Measurements from ENCODE around the gene CEP128. TPM values are rescaled to one million over a fixed set of nuclear protein-coding genes. Genes with fewer than 3 reads are reported as not detected.

CEP128 gene
- total RNA-seq, 8 experiments from 2014 or later = 1.7 to 12.7 (median 5.2) TPM

DNA sequence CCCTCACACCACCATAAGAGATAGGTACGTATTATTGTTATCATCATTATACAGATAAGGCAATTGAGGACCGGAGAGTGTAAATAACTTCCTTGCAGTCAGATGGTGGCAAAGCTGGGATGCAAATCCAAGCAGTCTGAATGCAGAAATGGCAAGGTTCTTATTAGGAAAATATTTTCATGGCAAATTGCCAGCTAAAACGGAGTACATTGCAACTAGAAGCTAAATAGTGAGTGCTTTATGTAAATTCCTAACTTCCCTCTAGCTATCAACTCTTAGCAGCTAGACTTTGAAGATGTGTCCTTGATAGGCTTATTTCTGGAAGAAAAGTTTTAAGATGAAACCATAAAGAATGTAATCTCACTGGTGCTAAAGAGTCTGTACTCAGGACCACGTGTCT is 406.4 kb downstream of the CEP128 start:
- 46 to 100% (median 90%) methylated on average over 1 to 4 of the region's 4 CpGs; no CpG with 5 or more reads in 1 of the 10 experiments for WGBS, 10 experiments
- ATAC-seq (replicated peaks in 6 of 8) = no peak
- in situ Hi-C loops (cut with MboI; ENCODE audit: low pct_unique_long_range_greater_than_20kb in 2 of 9, low sequenced_read_pairs in 9 of 9, unreplicated experiment in 9 of 9) = no loop called here
- Histone ChIP-seq H3K27ac (no peak overlapping the region), H3K4me1 (replicated peaks in 1 of 2) (no peaks in the 10 kb centered on the region), H3K4me3 (no peak overlapping the region)

DNA sequence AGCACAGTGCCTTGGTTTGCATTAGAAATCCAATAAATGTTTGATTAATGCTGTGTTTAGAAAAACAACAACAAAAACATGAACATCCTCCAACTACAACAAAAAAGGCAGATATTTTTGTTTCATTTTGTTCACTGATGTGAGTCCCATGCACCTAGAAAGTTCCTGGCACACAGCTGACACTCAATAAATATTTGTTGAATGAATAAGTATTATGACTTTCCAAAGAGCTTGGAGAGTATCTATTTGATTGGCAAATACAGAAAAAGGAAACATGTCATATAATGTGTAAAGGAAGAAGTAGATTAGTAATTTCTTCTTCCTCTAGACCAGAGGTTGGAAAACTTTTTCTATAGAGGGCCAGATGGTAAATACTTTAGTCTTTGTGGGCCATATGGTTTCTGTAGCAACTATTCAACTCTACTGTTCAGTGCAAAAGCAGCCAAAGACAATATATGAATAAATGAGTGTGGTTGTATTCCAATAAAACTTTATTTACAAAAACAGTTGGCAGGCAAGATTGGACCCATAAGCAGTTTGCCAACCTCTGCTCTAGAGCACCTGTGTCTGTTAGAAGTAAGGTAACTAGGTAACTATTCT is 417.9 kb downstream of the CEP128 start:
- no peak for ATAC-seq (replicated peaks in 6 of 8)
- in situ Hi-C loops (cut with MboI; ENCODE audit: low pct_unique_long_range_greater_than_20kb in 2 of 9, low sequenced_read_pairs in 9 of 9, unreplicated experiment in 9 of 9) = no loop called here
- H3K4me1 ChIP-seq (replicated peaks in 1 of 2) = no peaks in the 10 kb centered on the region
- no peak overlapping the region for H3K4me3 ChIP-seq
- H3K27ac ChIP-seq = no peak overlapping the region

DNA sequence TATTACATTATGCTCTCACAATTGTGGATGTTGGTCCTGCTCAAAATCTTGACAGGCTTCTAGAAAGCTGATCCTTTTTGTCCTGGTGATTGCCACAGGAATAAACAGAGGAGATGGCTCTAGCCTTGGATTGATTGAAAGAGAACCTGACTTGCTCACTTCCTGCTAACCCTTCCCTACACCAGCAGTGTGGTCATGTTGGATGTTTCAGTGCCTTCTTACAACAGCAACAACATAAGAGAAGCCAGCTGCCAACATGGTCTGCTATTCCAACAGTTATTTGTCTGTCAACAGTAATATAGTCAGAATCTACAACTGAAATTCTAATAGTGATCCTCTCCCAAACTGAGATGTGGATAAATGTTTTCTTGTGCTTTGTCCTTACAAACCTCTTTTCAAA is 418.6 kb downstream of the CEP128 start:
- H3K27ac ChIP-seq = no peak overlapping the region
- no peaks in the 10 kb centered on the region for H3K4me1 ChIP-seq (replicated peaks in 1 of 2)
- no peak overlapping the region for H3K4me3 ChIP-seq
- in situ Hi-C loops (cut with MboI; ENCODE audit: low pct_unique_long_range_greater_than_20kb in 2 of 9, low sequenced_read_pairs in 9 of 9, unreplicated experiment in 9 of 9) = no loop called here
- no peak for ATAC-seq (replicated peaks in 6 of 8)

DNA sequence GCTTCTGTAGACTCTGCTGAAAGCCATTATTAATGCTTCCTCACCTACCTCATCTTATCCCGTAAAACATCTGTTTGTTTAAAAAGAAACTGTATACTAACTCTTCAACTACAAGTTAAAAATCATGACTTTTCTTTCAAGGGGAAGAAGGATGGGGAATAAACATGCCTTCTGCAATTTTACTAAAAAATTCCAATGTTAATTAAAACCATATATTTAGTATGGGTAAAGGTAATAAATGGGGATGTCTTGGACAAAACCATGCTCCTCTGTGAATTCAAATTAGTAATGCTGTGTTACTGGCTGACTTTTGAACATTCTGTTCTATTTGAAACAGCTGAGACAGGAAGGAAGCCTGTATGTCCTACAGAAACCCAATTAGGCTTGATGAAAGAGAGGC is 419.1 kb downstream of the CEP128 start:
- ATAC-seq (replicated peaks in 6 of 8) = no peak
- H3K4me3 ChIP-seq = no peak overlapping the region
- in situ Hi-C loops (cut with MboI; ENCODE audit: low pct_unique_long_range_greater_than_20kb in 2 of 9, low sequenced_read_pairs in 9 of 9, unreplicated experiment in 9 of 9) = no loop called here
- WGBS, 10 experiments = 50 to 100% (median 100%) methylated on average over 1 of the region's 1 CpG; no CpG with 5 or more reads in 6 of the 10 experiments
- no peak overlapping the region for H3K27ac ChIP-seq
- H3K4me1 ChIP-seq (replicated peaks in 1 of 2) = no peaks in the 10 kb centered on the region

DNA sequence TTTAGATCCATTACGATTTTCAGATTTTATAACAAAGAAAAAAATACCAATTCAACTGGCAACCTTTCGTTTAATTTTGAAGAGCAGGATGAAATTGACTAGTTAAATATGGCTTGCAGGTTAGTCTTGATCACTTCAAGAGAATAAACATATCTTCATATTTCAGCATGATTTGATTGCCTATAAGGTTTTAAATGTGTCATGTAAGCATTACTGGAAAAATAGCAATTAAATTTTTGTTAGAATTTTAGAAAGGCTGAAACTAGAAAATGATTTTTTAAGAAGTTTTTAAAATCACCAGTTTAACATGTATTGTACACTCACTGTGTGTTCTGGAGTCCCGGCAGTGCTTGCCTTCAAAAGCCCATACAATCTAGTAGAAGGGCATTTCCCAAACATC is 420.1 kb downstream of the CEP128 start:
- Histone ChIP-seq H3K4me1 (replicated peaks in 1 of 2) (no peaks in the 10 kb centered on the region), H3K4me3 (no peak overlapping the region), H3K27ac (no peak overlapping the region)
- 70 to 100% (median 91%) methylated on average over 2 to 3 of the region's 3 CpGs for WGBS, 10 experiments
- ATAC-seq (replicated peaks in 6 of 8) = no peak
- in situ Hi-C loops (cut with MboI; ENCODE audit: low pct_unique_long_range_greater_than_20kb in 2 of 9, low sequenced_read_pairs in 9 of 9, unreplicated experiment in 9 of 9) = no loop called here

DNA sequence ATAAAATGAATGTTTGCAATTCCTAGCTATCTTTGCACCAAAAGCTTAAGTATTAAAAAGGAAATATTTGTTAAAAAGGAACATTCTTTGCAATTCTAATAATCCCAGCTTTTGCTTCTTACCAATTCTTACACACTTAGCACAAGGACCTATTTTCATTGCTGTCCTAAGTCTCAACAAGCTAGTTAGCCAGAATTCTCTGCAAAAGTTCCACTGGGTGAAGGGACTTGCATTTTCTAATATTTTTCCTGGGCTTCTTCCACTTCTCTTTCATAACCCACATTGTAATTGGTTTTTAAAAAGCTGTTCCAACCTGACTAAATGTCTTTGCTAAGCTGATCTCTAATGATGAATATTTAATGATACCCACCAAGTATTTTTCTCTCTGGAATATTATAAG is 422.5 kb downstream of the CEP128 start:
- ATAC-seq (replicated peaks in 6 of 8) = no peak
- no peaks in the 10 kb centered on the region for H3K4me1 ChIP-seq (replicated peaks in 1 of 2)
- in situ Hi-C loops (cut with MboI; ENCODE audit: low pct_unique_long_range_greater_than_20kb in 2 of 9, low sequenced_read_pairs in 9 of 9, unreplicated experiment in 9 of 9) = no loop called here
- no peak overlapping the region for H3K4me3 ChIP-seq
- no peak overlapping the region for H3K27ac ChIP-seq

DNA sequence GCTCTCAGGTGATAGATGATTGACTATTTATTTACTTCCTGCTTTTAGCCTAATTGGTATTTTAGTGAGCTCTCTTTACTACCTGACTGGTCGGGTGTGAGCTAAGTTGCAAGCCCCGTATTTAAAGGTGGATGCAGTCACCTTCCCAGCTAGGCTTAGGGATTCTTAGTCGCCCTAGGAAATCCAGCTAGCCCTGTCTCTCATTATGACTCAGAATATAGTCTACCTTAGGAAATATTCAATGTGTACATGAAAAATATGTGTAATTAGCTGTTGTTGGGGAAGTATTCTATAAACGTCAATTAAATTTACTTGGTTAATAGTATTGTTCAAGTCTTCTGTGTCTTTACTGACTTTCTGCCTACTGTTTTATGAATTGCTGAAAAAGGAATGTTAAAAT is 423.4 kb downstream of the CEP128 start:
- 88 to 100% (median 97%) methylated on average over 1 to 4 of the region's 4 CpGs; no CpG with 5 or more reads in 1 of the 10 experiments for WGBS, 10 experiments
- in situ Hi-C loops (cut with MboI; ENCODE audit: low pct_unique_long_range_greater_than_20kb in 2 of 9, low sequenced_read_pairs in 9 of 9, unreplicated experiment in 9 of 9) = no loop called here
- Histone ChIP-seq H3K4me3 (no peak overlapping the region), H3K4me1 (replicated peaks in 1 of 2) (no peaks in the 10 kb centered on the region), H3K27ac (no peak overlapping the region)
- ATAC-seq (replicated peaks in 6 of 8) = no peak

DNA sequence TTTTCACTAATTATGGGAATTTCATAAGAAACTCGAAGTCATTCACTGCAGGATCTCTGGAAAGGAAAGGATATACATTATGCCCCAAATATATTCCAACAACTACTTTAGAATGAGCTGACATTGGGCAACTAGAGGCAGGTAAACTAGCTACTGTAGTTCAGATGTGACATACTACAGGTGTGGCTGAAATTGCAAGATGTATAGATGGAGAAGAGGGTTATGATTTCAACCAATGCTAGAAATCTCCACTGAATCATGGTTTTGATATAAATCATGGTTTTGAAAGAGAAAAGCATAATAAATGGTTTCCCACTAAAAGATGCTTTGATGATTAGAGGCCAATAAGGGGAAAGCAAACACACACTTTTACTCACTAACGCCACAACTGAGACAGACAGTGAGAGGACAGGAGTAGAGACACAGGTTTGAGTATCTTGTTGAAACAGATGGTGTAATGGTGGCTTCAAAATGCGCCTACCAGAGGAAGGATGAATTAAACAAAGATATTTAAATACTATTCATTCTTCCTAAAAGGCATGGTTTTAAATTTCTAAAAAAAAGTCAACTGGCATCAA is 434.2 kb downstream of the CEP128 start:
- no peak overlapping the region for H3K27ac ChIP-seq
- no peak overlapping the region for H3K4me3 ChIP-seq
- H3K4me1 ChIP-seq (replicated peaks in 1 of 2) = no peaks in the 10 kb centered on the region
- WGBS, 10 experiments = 63 to 100% (median 90%) methylated on average over 1 to 2 of the region's 3 CpGs
- in situ Hi-C loops (cut with MboI; ENCODE audit: low pct_unique_long_range_greater_than_20kb in 2 of 9, low sequenced_read_pairs in 9 of 9, unreplicated experiment in 9 of 9) = no loop called here
- ATAC-seq (replicated peaks in 6 of 8) = no peak

DNA sequence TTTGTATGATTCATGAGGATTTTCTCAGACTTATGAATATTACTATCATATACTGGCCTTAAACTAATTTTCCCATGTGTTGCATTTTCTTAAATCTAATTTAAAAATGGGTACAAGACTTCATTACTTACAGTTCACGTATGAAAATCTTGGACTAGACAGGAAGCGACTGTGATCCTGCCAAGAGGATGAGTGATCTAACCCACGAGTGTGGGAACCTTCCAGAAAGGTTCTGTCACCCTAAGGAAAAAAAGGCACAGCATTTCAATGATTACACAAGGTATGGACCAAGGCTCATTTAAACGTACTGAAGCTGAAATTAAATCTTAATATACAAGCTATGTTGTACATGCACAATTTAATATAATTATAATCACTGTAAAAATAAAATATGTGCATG is 436.8 kb downstream of the CEP128 start:
- Histone ChIP-seq H3K27ac (no peak overlapping the region), H3K4me1 (replicated peaks in 1 of 2) (no peaks in the 10 kb centered on the region), H3K4me3 (no peak overlapping the region)
- no peak for ATAC-seq (replicated peaks in 6 of 8)
- WGBS, 10 experiments = 0 to 100% (median 74%) methylated on average over 1 to 4 of the region's 4 CpGs; no CpG with 5 or more reads in 1 of the 10 experiments
- in situ Hi-C loops (cut with MboI; ENCODE audit: low pct_unique_long_range_greater_than_20kb in 2 of 9, low sequenced_read_pairs in 9 of 9, unreplicated experiment in 9 of 9) = no loop called here

DNA sequence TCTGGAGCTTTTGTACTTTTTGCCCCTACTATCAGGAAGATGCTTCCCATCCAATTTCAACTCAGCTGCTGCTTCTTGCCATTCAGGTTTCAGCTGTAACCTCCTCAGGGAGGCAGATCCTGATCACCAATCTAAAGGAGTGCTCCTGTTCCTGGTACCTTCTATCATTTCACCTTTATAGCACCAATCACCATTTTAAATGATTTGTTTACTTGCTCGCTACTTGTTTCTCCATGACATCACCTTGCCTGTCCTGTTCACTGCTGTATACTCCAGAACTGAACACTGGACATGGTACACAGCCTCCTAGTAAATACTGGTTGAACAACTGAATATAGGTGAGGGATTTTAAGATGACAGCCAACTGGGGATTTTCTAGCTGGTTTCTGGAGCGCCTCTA is 443.0 kb downstream of the CEP128 start:
- H3K4me1 ChIP-seq (replicated peaks in 1 of 2) = no peaks in the 10 kb centered on the region
- 92 to 100% (median 100%) methylated on average over 1 to 2 of the region's 2 CpGs; no CpG with 5 or more reads in 1 of the 10 experiments for WGBS, 10 experiments
- H3K27ac ChIP-seq = no peak overlapping the region
- no peak overlapping the region for H3K4me3 ChIP-seq
- in situ Hi-C loops (cut with MboI; ENCODE audit: low pct_unique_long_range_greater_than_20kb in 2 of 9, low sequenced_read_pairs in 9 of 9, unreplicated experiment in 9 of 9) = no loop called here
- no peak for ATAC-seq (replicated peaks in 6 of 8)

DNA sequence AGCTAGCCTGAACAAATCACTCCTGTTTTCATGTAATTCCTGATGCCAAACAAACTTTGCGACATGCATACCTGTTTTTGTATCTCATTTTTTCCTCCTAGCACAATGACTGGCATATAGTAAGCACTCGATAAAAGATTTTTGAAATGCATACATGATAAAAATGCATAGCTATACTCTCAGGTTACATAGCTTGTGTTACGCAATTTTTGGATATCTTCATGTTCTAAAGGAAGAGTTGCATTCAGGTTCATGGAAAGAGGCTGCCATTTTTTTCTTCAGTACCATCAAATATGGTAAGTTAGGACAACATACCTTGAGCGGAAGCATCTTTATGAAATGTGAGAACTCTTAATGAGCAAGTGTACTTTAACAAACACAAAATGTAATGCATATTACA is 445.4 kb downstream of the CEP128 start:
- 86 to 100% (median 99%) methylated on average over 2 to 4 of the region's 4 CpGs for WGBS, 10 experiments
- in situ Hi-C loops (cut with MboI; ENCODE audit: low pct_unique_long_range_greater_than_20kb in 2 of 9, low sequenced_read_pairs in 9 of 9, unreplicated experiment in 9 of 9) = no loop called here
- no peak overlapping the region for H3K27ac ChIP-seq

DNA sequence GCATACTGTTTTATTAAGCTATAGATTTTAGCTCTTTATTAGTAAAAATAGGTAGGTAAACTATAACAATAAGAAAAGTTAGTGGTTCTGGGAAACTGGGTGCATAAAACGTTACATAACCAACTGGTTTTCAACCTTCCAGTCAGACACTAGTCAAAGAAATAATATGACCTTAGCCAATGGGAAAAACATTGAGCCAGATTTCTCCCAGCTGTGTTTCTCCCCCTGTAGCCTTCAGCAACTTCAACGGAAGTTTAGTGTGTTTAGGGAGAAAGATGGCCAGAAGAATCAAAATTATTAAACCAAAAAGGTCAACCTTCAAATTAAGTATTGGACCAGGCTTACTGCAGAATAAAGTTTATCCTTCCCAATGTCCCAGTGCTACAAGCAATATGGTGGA is 446.8 kb downstream of the CEP128 start:
- no peak overlapping the region for H3K4me3 ChIP-seq

More for the DNA sequence above, 445.4 kb downstream of the CEP128 start:
- ATAC-seq (replicated peaks in 6 of 8) = no peak
- H3K4me1 ChIP-seq (replicated peaks in 1 of 2) = no peaks in the 10 kb centered on the region
- H3K4me3 ChIP-seq = no peak overlapping the region

DNA sequence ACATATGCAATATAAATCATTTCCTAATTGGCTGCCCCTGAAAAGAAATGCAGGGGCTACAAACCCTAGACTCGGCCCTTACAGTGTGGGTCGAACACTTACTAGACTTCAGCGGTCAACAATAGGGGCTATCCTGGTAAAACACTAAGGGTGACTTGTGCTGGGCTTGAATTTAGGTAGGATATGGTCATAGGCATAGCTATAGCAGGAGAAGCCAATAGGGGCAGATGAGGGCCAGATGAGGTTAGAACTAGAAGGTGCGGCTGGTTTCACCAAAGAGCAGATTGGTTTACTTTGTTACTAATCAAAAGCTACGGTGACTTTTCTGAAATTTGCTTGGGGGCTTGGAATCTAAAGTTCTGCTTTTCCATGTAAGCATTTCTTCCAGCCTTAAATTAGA is 447.9 kb downstream of the CEP128 start:
- 91 to 100% (median 93%) methylated on average over 3 to 5 of the region's 5 CpGs; no CpG with 5 or more reads in 4 of the 10 experiments for WGBS, 10 experiments
- no peak for ATAC-seq (replicated peaks in 6 of 8)
- no peak overlapping the region for H3K4me3 ChIP-seq
- H3K4me1 ChIP-seq (replicated peaks in 1 of 2) = no peaks in the 10 kb centered on the region
- no peak overlapping the region for H3K27ac ChIP-seq
- in situ Hi-C loops (cut with MboI; ENCODE audit: low pct_unique_long_range_greater_than_20kb in 2 of 9, low sequenced_read_pairs in 9 of 9, unreplicated experiment in 9 of 9) = no loop called here

More for the DNA sequence above, 446.8 kb downstream of the CEP128 start:
- Histone ChIP-seq H3K4me1 (replicated peaks in 1 of 2) (no peaks in the 10 kb centered on the region), H3K27ac (no peak overlapping the region)
- in situ Hi-C loops (cut with MboI; ENCODE audit: low pct_unique_long_range_greater_than_20kb in 2 of 9, low sequenced_read_pairs in 9 of 9, unreplicated experiment in 9 of 9) = no loop called here
- ATAC-seq (replicated peaks in 6 of 8) = no peak
- WGBS, 10 experiments = 14 to 100% (median 95%) methylated on average over 1 to 2 of the region's 2 CpGs

DNA sequence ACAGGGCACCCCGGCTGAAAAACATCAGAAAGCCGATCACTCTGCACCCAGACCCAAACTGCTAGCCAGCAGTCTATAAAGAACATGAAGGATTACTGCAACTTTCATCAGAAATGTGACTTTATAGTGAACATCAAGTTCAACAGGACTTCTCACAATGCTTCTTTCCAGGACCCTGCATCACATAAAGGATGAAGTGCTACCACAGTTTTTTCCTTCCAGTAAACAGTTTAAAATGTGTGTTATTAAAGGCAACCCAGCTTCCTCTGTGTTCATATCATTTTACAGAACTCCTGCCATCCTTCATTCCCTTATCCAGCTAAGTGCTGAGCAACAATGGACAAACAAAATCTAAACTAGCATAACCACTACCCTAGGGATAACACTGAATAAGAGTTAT is 449.9 kb downstream of the CEP128 start:
- no peak overlapping the region for H3K27ac ChIP-seq
- no peak for ATAC-seq (replicated peaks in 6 of 8)
- WGBS, 10 experiments = 0 to 100% (median 6%) methylated on average over 1 to 2 of the region's 2 CpGs; no CpG with 5 or more reads in 3 of the 10 experiments
- in situ Hi-C loops (cut with MboI; ENCODE audit: low pct_unique_long_range_greater_than_20kb in 2 of 9, low sequenced_read_pairs in 9 of 9, unreplicated experiment in 9 of 9) = no loop called here
- H3K4me3 ChIP-seq = no peak overlapping the region
- H3K4me1 ChIP-seq (replicated peaks in 1 of 2) = no peaks in the 10 kb centered on the region

Data from motor neuron (in vitro differentiated cells).